H1 (cell line): Measurements from ENCODE around the gene NUDT1. TPM values are rescaled to one million over a fixed set of nuclear protein-coding genes. Genes with fewer than 3 reads are reported as not detected.

Experiments used
- BACH1 ChIP-seq: IDR thresholded peaks from 2 replicates; pipeline ENCODE4 v1.6.1; 2012; ENCODE audit warnings: low read length, improper control_type of control experiment
- BCL11A ChIP-seq, 2 experiments: IDR thresholded peaks; one replicate each; pipeline ENCODE4 v1.6.1; 2011; ENCODE audit warnings: low read depth in 2 of 2, low read length in 2 of 2, mild to moderate bottlenecking in 2 of 2
- HDAC6 ChIP-seq: IDR thresholded peaks from one replicate; pipeline ENCODE4 v1.7.1; 2012; ENCODE audit warnings: low read depth, mild to moderate bottlenecking, inconsistent platforms, low read length, moderate library complexity
- RAD21 ChIP-seq, 2 experiments: IDR thresholded peaks in 1 of 2; conservative IDR thresholded peaks in 1 of 2; 2 replicates each; pipeline ENCODE4 v1.6.1; 2011; ENCODE audit warnings: low read depth in 2 of 2, low read length in 2 of 2, improper control_type of control experiment in 1 of 2, inconsistent platforms in 1 of 2, mild to moderate bottlenecking in 1 of 2, moderate library complexity in 1 of 2
- TAF7 ChIP-seq: optimal IDR thresholded peaks from 2 replicates; pipeline ENCODE3; 2011; ENCODE audit warnings: low read depth, mild to moderate bottlenecking, inconsistent platforms, low read length, moderate library complexity, borderline replicate concordance
- polyA plus RNA-seq, 7 experiments: library from polyadenylated mRNA; depleted of rRNA in 3 of 7; stranded (reverse) in 5 of 7; unstranded in 2 of 7; fragments of >200 nt in 5 of 7; fragments of 200-250 nt in 2 of 7; gene quantifications; 1 replicate in 5 of 7; 2 replicates in 1 of 7; 4 replicates in 1 of 7; pipeline versions ENCODE4 v1.2.1 to v1.2.3, GENCODE V29; 2011 to 2013; ENCODE audit warnings: missing spikeins in 2 of 7, mixed read lengths in 2 of 7
- total RNA-seq: library from RNA; stranded (reverse); fragmentation: NEBNext Ultra II Directional; extraction: Animal tissue kit (Norgen Biotek cat#: 25700); gene quantifications from 2 replicates; pipeline ENCODE4 v1.2.1, GENCODE V29; 2021

NUDT1 gene
- total and polyA plus RNA-seq, 2 of the 8 experiments (the other 6 are each of a cell fraction or from before 2014, with no cell fraction given), result 76.1 to 89.5 TPM

GRCh38 chr7:2201128-2201527 lies 40.9 kb upstream of the NUDT1 start (continued):
- TF ChIP-seq RAD21 (IDR thresholded peaks at IDR 0.05 in 1 of 2, conservative IDR thresholded peaks at IDR 0.05 in 1 of 2; ENCODE audit: low read depth in 2 of 2, low read length in 2 of 2) (no peak), BCL11A (IDR thresholded peaks at IDR 0.05; ENCODE audit: low read depth in 2 of 2, low read length in 2 of 2) (no peak), HDAC6 (no peak), BACH1 (no peak), TAF7 (no peak)
